ENCODE data around the gene CAPS.

- no peak for TF ChIP-seq POLR2A (IDR thresholded peaks at IDR 0.05)
- no peak for TF ChIP-seq CTCF (IDR thresholded peaks at IDR 0.05 in 8 of 11, conservative IDR thresholded peaks at IDR 0.05 in 3 of 11)
Observed at GRCh38 chr19:5922161-5922545, 8.1 kb downstream of the CAPS start.
